Effector memory CD4-positive, alpha-beta T cell (primary cell): ENCODE results near the gene SBF2.

Experiments
- DNase-seq, 3 donors: peaks; one replicate each; pipeline ENCODE4 v3.0.0-alpha.2; 2020
- H3K27ac ChIP-seq: 2 replicates; pipeline ENCODE4 v1.7.0; 2013; ENCODE audit warnings: mild to moderate bottlenecking, low read length, moderate library complexity; ENCODE audit not compliant: insufficient read depth, poor library complexity, severe bottlenecking
- H3K27me3 ChIP-seq: replicated peaks from 2 replicates; pipeline ENCODE4 v1.7.0; 2013; ENCODE audit warnings: mild to moderate bottlenecking, low read length; ENCODE audit not compliant: insufficient read depth, control insufficient read depth, poor library complexity, severe bottlenecking
- H3K36me3 ChIP-seq: 2 replicates; pipeline ENCODE4 v1.7.0; 2013; ENCODE audit warnings: mild to moderate bottlenecking, low read length, moderate library complexity; ENCODE audit not compliant: control insufficient read depth, insufficient read depth
- H3K4me1 ChIP-seq: 2 replicates; pipeline ENCODE4 v1.7.0; 2013; ENCODE audit warnings: low read length, mild to moderate bottlenecking; ENCODE audit not compliant: control insufficient read depth, insufficient read depth, poor library complexity, severe bottlenecking
- H3K4me3 ChIP-seq: 2 replicates; pipeline ENCODE4 v1.7.0; 2013; ENCODE audit warnings: low read length, low read depth, mild to moderate bottlenecking; ENCODE audit not compliant: insufficient read depth, poor library complexity, severe bottlenecking
- H3K9me3 ChIP-seq: 2 replicates; pipeline ENCODE4 v1.7.0; 2013; ENCODE audit warnings: mild to moderate bottlenecking, low read length, moderate library complexity; ENCODE audit not compliant: control insufficient read depth

Gene SBF2

DNA sequence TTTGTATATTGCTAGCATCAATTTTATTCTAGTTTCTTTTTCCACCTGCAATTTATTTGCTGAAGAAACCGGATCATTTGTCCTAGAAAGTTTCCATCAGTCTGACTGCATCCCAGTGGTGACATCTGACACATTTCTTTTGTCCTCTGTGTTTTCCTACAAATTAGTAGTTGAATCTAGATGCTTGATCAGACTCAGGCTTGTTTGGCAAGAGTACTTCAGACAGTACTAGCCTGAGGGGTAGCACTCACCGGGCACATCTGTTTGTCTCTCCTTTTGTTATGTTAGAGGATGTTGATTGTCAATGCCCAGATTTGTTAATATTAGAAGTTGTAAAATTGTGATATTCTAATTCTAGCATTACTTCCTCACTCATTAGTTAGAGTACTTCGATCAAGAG, 425.4 kb downstream of the SBF2 start:
- no peak for DNase-seq
- Histone ChIP-seq H3K27ac (no peak overlapping the region), H3K27me3 (no peaks in the 10 kb centered on the region), H3K36me3 (no peaks in the 10 kb centered on the region), H3K4me3 (no peak overlapping the region), H3K9me3 (no peaks in the 10 kb centered on the region), H3K4me1 (no peaks in the 10 kb centered on the region)

- no peak overlapping the region for H3K27ac ChIP-seq
- H3K9me3 ChIP-seq: no peaks in the 10 kb centered on the region
- H3K4me1 ChIP-seq: peaks cover 4% of the 10 kb centered on the region
- no peak for DNase-seq
- no peaks in the 10 kb centered on the region for H3K27me3 ChIP-seq
- H3K4me3 ChIP-seq: no peak overlapping the region
- H3K36me3 ChIP-seq: no peaks in the 10 kb centered on the region
These were observed 431.0 kb downstream of the SBF2 start for GRCh38 chr11:9862981-9863380.

DNA sequence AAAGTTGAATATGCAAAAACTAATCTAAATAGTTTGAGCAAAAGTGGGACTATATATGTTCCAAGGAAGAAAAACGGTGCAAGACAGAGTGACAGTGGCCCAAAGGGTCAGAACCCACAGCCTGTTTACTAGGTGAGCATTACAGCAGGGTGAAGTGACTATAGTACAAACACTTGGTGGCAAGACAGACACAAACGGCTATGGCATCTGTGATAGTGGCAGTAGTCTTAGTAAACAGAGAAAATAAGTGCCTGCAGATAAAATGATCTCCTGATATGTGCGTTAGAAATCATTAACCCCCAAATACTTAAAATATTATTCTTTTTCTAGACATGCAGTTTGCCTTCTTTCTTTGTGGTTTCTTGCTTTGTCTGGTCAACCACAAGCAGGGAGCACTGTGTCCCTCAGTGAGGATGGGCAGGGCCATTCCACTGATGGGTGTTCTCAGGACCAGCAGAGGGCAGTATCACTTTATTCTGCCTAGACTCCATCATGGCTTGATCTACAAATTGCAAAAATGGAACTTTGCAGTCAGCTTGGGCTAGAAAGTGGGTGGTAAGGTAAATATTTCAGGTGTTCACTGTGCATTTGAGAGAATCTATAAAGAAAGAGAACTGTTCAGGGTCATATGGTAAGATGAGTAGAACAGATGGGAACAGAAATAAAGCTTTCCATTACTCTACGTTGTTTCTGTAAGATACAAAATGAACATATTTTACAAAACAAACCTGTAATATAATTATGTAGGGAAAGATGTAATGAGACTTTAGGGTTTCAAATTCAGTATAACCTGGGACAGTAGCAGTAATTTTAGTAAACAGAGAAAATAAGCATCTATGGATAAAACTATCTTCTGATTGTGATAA, 431.9 kb downstream of the SBF2 start:
- no peak overlapping the region for H3K4me3 ChIP-seq
- H3K27ac ChIP-seq: no peak overlapping the region
- peaks cover 4% of the 10 kb centered on the region for H3K4me1 ChIP-seq
- peak in 2 of 3 donors; percentile 1 to 14 for DNase-seq
- H3K36me3 ChIP-seq: no peaks in the 10 kb centered on the region
- H3K27me3 ChIP-seq: no peaks in the 10 kb centered on the region
- H3K9me3 ChIP-seq: no peaks in the 10 kb centered on the region

GRCh38 chr11:9859554-9860305, 434.3 kb downstream of the SBF2 start:
- peaks cover 4% of the 10 kb centered on the region for H3K36me3 ChIP-seq
- no peak for DNase-seq
- no peak overlapping the region for H3K27ac ChIP-seq
- no peaks in the 10 kb centered on the region for H3K9me3 ChIP-seq
- no peaks in the 10 kb centered on the region for H3K27me3 ChIP-seq
- H3K4me1 ChIP-seq: peaks cover 4% of the 10 kb centered on the region
- no peak overlapping the region for H3K4me3 ChIP-seq

DNA sequence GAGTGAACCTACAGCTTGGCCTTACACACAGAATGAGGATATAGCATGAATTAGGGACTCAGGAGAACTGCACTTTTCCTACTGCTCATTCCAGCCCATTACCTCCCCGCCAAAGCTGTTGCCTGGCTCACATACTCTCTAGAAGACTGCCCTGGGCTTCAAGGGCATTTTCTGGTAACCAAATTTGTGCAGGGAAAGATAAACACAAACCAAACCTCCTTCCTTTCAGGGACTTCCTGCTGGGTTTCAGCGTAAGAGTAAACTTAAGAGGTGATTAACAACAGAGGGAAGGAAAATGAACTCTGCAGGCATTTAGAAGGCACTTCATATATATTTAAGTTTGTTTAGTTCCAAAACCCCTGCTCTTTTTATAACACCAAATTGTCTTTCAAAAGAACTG, 435.2 kb downstream of the SBF2 start:
- DNase-seq: no peak
- Histone ChIP-seq H3K4me1 (peaks cover 4% of the 10 kb centered on the region), H3K27me3 (no peaks in the 10 kb centered on the region), H3K4me3 (no peak overlapping the region), H3K27ac (no peak overlapping the region), H3K36me3 (peaks cover 4% of the 10 kb centered on the region), H3K9me3 (no peaks in the 10 kb centered on the region)

DNA sequence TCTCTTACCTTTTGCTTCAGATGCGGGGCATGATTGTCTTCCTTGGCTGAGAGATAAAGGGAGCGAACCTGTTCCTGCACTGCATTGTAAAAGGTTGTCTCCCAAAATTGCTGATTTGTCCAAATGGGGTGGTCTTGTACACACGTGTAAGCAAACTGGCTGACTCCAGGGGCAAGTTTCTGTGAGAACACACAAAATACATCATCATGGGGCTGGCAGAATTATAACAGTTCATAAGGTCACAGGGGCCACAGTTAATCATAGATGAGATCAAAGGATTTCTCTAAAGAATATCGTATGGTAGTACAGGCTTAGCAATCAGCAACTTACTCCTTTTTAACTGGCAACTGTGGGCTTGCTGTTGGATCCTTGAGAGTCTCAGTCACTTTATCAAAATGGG, 435.8 kb downstream of the SBF2 start:
- no peak for DNase-seq
- H3K27ac ChIP-seq: no peak overlapping the region
- H3K4me3 ChIP-seq: no peak overlapping the region
- peaks cover 4% of the 10 kb centered on the region for H3K36me3 ChIP-seq
- H3K9me3 ChIP-seq: no peaks in the 10 kb centered on the region
- H3K27me3 ChIP-seq: no peaks in the 10 kb centered on the region
- H3K4me1 ChIP-seq: peaks cover 4% of the 10 kb centered on the region

DNA sequence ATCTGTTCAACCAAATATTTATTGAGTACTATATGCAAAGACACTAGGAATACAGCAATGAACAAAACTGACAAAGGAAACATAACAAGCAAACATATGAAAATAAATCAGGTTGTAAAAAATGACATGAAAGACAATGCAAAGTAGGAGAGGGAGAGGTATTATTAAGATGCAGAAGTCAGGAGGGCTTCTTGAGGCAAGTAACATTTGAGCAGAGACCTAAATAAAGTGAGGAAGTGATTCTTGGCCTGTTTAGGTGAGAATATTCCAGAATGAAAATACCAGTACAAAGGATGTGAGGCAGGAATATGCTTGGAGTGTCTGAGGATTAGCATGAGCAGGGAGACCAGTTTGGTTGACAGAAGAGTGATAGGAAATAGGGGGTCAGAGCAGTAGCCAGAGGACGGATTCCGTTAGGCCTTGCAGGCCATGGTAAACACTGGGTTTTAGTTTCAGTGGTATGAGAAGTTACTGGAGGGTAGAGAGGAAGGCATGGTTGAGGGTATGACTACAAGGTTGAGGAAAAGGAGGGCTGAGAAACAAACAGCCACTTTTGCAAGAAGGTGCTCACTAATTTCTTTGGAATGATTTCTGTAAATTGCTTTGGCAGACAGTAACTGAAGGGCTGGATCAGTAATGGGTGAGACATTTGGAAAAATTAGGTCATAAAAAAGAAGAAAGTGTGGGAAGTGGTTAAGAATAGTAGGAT, 438.3 kb downstream of the SBF2 start:
- no peak overlapping the region for H3K27ac ChIP-seq
- H3K4me1 ChIP-seq: peaks cover 4% of the 10 kb centered on the region
- H3K9me3 ChIP-seq: no peaks in the 10 kb centered on the region
- no peaks in the 10 kb centered on the region for H3K27me3 ChIP-seq
- no peak for DNase-seq
- peaks cover 4% of the 10 kb centered on the region for H3K36me3 ChIP-seq
- H3K4me3 ChIP-seq: no peak overlapping the region

DNA sequence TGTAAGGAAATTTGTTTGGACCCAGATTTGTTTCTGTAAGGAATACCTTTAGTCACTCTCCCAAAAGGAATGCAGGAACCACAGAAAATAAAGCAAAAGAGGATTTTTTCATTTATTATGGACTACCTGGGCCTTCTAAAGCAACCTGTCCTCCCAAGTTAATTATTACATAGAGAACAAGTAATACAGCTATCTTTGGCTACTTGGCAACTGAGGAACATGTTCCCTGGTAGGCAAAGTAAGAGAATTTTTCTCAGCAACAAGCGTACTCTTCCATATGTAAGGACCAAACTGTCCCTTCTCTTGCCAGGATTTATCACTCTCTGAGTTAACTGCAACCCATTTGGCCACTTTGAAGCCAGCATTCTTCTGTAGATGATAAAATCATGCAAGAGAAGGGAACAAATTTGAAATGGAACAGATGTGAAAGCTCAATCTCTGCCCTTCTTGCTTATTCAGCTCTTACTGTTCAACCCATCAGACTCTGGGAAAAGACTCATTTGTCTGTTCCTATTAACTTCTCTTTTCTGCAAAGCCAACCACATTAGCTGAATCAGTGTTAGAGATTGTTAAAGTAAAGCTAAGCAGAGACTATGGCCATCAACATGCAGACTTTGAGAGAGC, 440.0 kb downstream of the SBF2 start:
- H3K36me3 ChIP-seq: peaks cover 4% of the 10 kb centered on the region

DNA sequence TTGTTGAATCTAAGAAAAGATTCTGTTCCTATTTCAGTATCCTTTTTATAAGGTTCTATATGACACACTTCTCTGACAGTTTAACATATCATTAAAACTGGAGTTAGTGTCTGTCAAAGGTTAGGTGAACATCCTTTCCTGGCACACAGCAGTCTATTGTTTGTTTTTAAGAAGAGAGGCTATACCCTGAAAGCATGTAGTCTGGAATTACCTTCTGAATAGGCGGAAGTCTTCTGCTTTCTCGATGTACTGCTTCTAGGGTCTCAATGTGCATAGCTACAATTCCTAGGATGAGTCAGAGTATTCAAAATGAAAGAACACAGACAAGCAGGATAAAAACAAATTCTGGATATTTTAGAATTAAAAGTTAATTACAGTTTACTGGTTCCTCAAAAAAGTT, 441.6 kb downstream of the SBF2 start:
- Histone ChIP-seq H3K36me3 (peaks cover 4% of the 10 kb centered on the region), H3K4me3 (no peak overlapping the region), H3K4me1 (no peaks in the 10 kb centered on the region), H3K27ac (no peak overlapping the region), H3K27me3 (no peaks in the 10 kb centered on the region), H3K9me3 (no peaks in the 10 kb centered on the region)
- DNase-seq: no peak

More for the DNA sequence above, 440.0 kb downstream of the SBF2 start:
- DNase-seq: no peak
- no peaks in the 10 kb centered on the region for H3K27me3 ChIP-seq
- no peak overlapping the region for H3K27ac ChIP-seq
- H3K9me3 ChIP-seq: no peaks in the 10 kb centered on the region
- H3K4me1 ChIP-seq: peaks cover 4% of the 10 kb centered on the region
- no peak overlapping the region for H3K4me3 ChIP-seq
